ENCODE results near the gene ANKRD60. TPM values are rescaled to one million over a fixed set of nuclear protein-coding genes. Genes with fewer than 3 reads are reported as not detected.

ANKRD60 gene
- total RNA-seq, 2 donors from 2014 or later, result 0.80 TPM; not detected in 1

DNA sequence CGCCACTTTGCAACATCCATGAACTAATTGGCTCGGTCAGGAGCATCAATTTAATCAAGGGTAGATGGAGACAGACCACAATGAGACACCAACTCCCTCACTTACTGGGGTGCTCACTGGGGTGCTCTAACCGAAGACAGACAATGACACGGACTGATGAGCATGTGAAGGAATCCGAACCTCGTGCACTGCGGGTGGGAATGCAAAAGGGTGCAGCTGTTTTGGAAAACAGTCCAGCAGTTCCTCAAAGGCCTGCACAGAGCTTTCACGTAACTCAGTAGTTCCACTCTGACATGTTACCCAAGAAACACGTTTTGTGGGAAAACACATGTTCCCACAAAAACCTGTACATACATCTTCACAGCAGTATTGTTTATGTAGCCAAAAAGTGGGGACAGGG lies 26.8 kb downstream of the ANKRD60 start:
- no peaks in the 10 kb centered on the region for H3K9me3 ChIP-seq
- H3K4me1 ChIP-seq (replicated peaks), result no peaks in the 10 kb centered on the region
- H3K27ac ChIP-seq, result no peak overlapping the region
- 93% methylated on average over 9 of the region's 9 CpGs for WGBS
- intact Hi-C loops (cut with DNase I), result no loop called here
- H3K4me3 ChIP-seq, result no peak overlapping the region
- H3K36me3 ChIP-seq, result no peaks in the 10 kb centered on the region
- no peaks in the 10 kb centered on the region for H3K27me3 ChIP-seq (replicated peaks; ENCODE audit: insufficient read depth)
- no peak for DNase-seq (ENCODE audit: low spot score)
- TF ChIP-seq, protein P1, sequence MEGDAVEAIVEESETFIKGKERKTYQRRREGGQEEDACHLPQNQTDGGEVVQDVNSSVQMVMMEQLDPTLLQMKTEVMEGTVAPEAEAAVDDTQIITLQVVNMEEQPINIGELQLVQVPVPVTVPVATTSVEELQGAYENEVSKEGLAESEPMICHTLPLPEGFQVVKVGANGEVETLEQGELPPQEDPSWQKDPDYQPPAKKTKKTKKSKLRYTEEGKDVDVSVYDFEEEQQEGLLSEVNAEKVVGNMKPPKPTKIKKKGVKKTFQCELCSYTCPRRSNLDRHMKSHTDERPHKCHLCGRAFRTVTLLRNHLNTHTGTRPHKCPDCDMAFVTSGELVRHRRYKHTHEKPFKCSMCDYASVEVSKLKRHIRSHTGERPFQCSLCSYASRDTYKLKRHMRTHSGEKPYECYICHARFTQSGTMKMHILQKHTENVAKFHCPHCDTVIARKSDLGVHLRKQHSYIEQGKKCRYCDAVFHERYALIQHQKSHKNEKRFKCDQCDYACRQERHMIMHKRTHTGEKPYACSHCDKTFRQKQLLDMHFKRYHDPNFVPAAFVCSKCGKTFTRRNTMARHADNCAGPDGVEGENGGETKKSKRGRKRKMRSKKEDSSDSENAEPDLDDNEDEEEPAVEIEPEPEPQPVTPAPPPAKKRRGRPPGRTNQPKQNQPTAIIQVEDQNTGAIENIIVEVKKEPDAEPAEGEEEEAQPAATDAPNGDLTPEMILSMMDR (IDR thresholded peaks at IDR 0.05), result no peak
- TF ChIP-seq POLR2AphosphoS5 (IDR thresholded peaks at IDR 0.05), result no peak
- no peak for TF ChIP-seq POLR2A (IDR thresholded peaks at IDR 0.05)

DNA sequence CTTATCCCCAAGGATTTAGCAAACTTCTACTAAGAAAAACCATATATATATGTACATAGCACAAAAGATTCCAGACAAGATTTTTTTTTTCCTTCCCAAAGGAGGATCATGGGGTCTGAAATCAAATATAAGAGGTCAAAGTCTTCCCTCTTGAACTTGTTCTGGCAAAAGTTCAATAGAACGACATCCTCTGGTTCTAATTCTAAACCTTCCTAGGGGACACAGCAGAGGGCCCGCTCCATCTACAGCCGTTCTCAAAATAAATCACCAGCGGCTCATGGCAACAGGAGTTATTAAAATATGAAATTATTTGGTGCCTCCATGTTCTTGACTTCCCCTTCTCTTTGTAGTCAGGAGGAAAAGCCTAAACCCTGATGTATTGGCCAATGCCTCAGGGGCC lies 29.0 kb downstream of the ANKRD60 start:
- no peak for DNase-seq (ENCODE audit: low spot score)
- no peaks in the 10 kb centered on the region for H3K36me3 ChIP-seq
- H3K4me3 ChIP-seq, result no peak overlapping the region
- no peaks in the 10 kb centered on the region for H3K9me3 ChIP-seq
- no peaks in the 10 kb centered on the region for H3K4me1 ChIP-seq (replicated peaks)
- no peaks in the 10 kb centered on the region for H3K27me3 ChIP-seq (replicated peaks; ENCODE audit: insufficient read depth)
- WGBS, result 89% methylated on average over 4 of the region's 4 CpGs
- no peak overlapping the region for H3K27ac ChIP-seq
- intact Hi-C loops (cut with DNase I), result no loop called here
- TF ChIP-seq POLR2A (IDR thresholded peaks at IDR 0.05) (no peak), POLR2AphosphoS5 (IDR thresholded peaks at IDR 0.05) (no peak)
- TF ChIP-seq, protein P1 (IDR thresholded peaks at IDR 0.05), result no peak

DNA sequence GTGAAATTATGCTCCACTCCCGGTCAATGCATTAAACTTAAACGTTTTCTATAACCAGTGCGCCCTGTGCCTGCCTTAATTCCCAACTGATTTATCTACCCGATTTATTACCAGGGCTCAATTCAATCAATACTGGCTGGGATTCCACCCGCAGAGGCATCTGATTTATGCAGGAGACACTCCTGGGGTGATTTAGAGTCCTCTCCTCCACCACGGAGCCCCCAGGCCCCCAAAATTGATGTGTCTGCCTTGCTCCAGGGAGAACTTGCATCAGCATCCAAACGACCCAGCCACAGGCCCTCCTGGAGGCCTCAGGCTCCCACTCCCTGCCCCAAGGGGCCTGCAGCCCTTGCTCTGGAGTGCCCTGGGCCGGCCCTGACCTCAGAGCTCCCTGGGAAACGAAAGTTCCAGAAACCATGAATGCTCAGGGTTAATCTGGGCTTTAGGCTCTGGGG lies 29.5 kb downstream of the ANKRD60 start:
- WGBS, result 84% methylated on average over 9 of the region's 9 CpGs
- no peaks in the 10 kb centered on the region for H3K9me3 ChIP-seq
- H3K4me1 ChIP-seq (replicated peaks), result no peaks in the 10 kb centered on the region
- no peak overlapping the region for H3K4me3 ChIP-seq
- H3K27ac ChIP-seq, result no peak overlapping the region
- intact Hi-C loops (cut with DNase I), result no loop called here
- no peaks in the 10 kb centered on the region for H3K36me3 ChIP-seq
- TF ChIP-seq POLR2A (IDR thresholded peaks at IDR 0.05), result no peak
- TF ChIP-seq, protein P1 (IDR thresholded peaks at IDR 0.05), result no peak
- no peak for TF ChIP-seq POLR2AphosphoS5 (IDR thresholded peaks at IDR 0.05)
- DNase-seq (ENCODE audit: low spot score), result no peak
- no peaks in the 10 kb centered on the region for H3K27me3 ChIP-seq (replicated peaks; ENCODE audit: insufficient read depth)

DNA sequence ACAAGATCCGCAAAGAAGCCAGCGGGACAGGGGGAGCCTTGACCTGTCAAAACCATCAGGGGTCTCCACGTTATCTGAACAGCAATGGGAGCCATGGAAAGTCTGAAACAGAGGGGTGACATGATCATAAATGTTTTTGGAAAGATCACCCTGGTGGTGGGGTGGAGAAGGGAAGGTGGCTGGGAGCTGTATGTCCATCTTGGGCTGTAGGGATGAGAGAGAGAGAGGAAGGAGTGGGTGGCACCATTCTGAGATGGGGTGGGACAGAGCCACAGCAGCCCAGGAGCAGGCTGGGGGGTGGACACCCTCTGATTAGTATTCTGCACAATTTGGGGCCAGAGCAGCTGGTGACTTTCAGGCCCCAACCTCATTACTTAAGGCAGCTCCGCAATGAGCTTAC lies 30.1 kb downstream of the ANKRD60 start:
- H3K27me3 ChIP-seq (replicated peaks; ENCODE audit: insufficient read depth), result no peaks in the 10 kb centered on the region
- WGBS, result 83% methylated on average over 4 of the region's 4 CpGs
- H3K4me3 ChIP-seq, result no peak overlapping the region
- no peaks in the 10 kb centered on the region for H3K9me3 ChIP-seq
- DNase-seq (ENCODE audit: low spot score), result no peak
- no peaks in the 10 kb centered on the region for H3K4me1 ChIP-seq (replicated peaks)
- intact Hi-C loops (cut with DNase I), result no loop called here
- H3K27ac ChIP-seq, result no peak overlapping the region
- H3K36me3 ChIP-seq, result no peaks in the 10 kb centered on the region
- TF ChIP-seq POLR2A (IDR thresholded peaks at IDR 0.05) (no peak), POLR2AphosphoS5 (IDR thresholded peaks at IDR 0.05) (no peak)
- TF ChIP-seq, protein P1 (IDR thresholded peaks at IDR 0.05), result no peak

DNA sequence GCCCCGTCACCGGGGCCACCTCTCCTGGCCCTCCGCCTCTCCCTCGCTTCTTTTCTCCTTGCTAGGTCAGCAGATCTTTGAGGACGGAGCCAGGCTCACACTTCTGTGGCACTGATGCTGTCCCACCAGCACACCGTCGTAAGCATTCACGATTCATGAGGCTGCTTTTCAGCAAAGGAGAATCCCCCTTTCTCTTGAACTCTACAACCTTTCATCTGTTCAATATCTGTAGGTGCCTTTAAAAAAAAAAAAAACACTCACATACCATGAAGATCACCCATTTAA lies 31.3 kb downstream of the ANKRD60 start:
- no peaks in the 10 kb centered on the region for H3K9me3 ChIP-seq
- no peak overlapping the region for H3K4me3 ChIP-seq
- intact Hi-C loops (cut with DNase I), result no loop called here
- 82% methylated on average over 8 of the region's 8 CpGs for WGBS
- no peaks in the 10 kb centered on the region for H3K4me1 ChIP-seq (replicated peaks)
- H3K27ac ChIP-seq, result no peak overlapping the region
- H3K27me3 ChIP-seq (replicated peaks; ENCODE audit: insufficient read depth), result no peaks in the 10 kb centered on the region
- DNase-seq (ENCODE audit: low spot score), result no peak
- TF ChIP-seq POLR2A (IDR thresholded peaks at IDR 0.05), result no peak
- TF ChIP-seq, protein P1 (IDR thresholded peaks at IDR 0.05), result no peak
- TF ChIP-seq POLR2AphosphoS5 (IDR thresholded peaks at IDR 0.05), result no peak
- no peaks in the 10 kb centered on the region for H3K36me3 ChIP-seq
